Karpas-422 (cell line): Measurements from ENCODE around the gene PKN3. TPM values are rescaled to one million over a fixed set of nuclear protein-coding genes. Genes with fewer than 3 reads are reported as not detected.

Experiments
- DNase-seq: peaks from one replicate; pipeline ENCODE4 v3.0.0-alpha.2; 2015
- H2AFZ ChIP-seq: fragments of 200-600 bp; sonication (generic); 2 replicates; pipeline ENCODE4 v1.6.1; 2014; ENCODE audit warnings: antibody characterized with exemption, low read length, mixed read lengths
- H3K27ac ChIP-seq: fragments of 200-600 bp; sonication (generic); 2 replicates; pipeline ENCODE4 v1.5.1; 2014; ENCODE audit warnings: mild to moderate bottlenecking, low read length, moderate library complexity
- H3K27me3 ChIP-seq: fragments of 200-600 bp; sonication (generic); 2 replicates; pipeline ENCODE4 v1.6.1; 2014; ENCODE audit warnings: low read length, mixed read lengths
- H3K36me3 ChIP-seq: fragments of 200-600 bp; sonication (generic); 2 replicates; pipeline ENCODE4 v1.6.1; 2014; ENCODE audit warnings: low read length, mixed read lengths; ENCODE audit not compliant: insufficient read depth
- H3K4me1 ChIP-seq: fragments of 200-600 bp; sonication (generic); 2 replicates; pipeline ENCODE4 v1.6.1; 2014; ENCODE audit warnings: mild to moderate bottlenecking, low read length, mixed read lengths
- H3K4me2 ChIP-seq: fragments of 200-600 bp; sonication (generic); 2 replicates; pipeline ENCODE4 v1.6.1; 2014; ENCODE audit warnings: low read length, low read depth, mild to moderate bottlenecking; ENCODE audit not compliant: poor library complexity, severe bottlenecking
- H3K4me3 ChIP-seq: fragments of 200-600 bp; sonication (generic); 2 replicates; pipeline ENCODE4 v1.5.1; 2014; ENCODE audit warnings: mild to moderate bottlenecking, antibody characterized with exemption, low read length, mixed read lengths
- H3K79me2 ChIP-seq: fragments of 200-600 bp; sonication (generic); 2 replicates; pipeline ENCODE4 v1.6.1; 2014; ENCODE audit warnings: mild to moderate bottlenecking, low read length, mixed read lengths
- H3K9ac ChIP-seq: fragments of 200-600 bp; sonication (generic); 2 replicates; pipeline ENCODE4 v1.6.0; 2014; ENCODE audit warnings: low read length
- H3K9me2 ChIP-seq: fragments of 200-600 bp; sonication (generic), shearing (Covaris generic); replicated peaks from 2 replicates; pipeline ENCODE4 v1.6.0; 2014; ENCODE audit warnings: mild to moderate bottlenecking, low read length, moderate library complexity; ENCODE audit not compliant: insufficient read depth
- H3K9me3 ChIP-seq: fragments of 300-700, 200-600 bp; sonication (generic); 2 replicates; pipeline ENCODE4 v1.6.1; 2014; ENCODE audit warnings: low read length, mixed read lengths
- H4K20me1 ChIP-seq: fragments of 200-600 bp; sonication (generic); 2 replicates; pipeline ENCODE4 v1.6.1; 2014; ENCODE audit warnings: mild to moderate bottlenecking, antibody characterized with exemption, low read length, low read depth; ENCODE audit not compliant: insufficient read depth
- total RNA-seq: library from RNA; depleted of rRNA; stranded (reverse); fragments of >200 nt; shearing (Covaris generic); gene quantifications from 2 replicates; pipeline ENCODE4 v1.2.3, GENCODE V29; 2014; ENCODE audit warnings: low replicate concordance

PKN3 gene
- total RNA-seq, 1 experiment from 2014 or later = not detected

GRCh38 chr9:128723352-128723865, 21.1 kb downstream of the PKN3 start:
- Histone ChIP-seq H3K4me3 (peak overlapping the region; percentile 98), H3K9ac (peak overlapping the region; percentile 97), H2AFZ (peak overlapping the region; percentile 71; the same call in 1 of the 2 replicates), H3K79me2 (peaks cover 16% of the 10 kb centered on the region), H3K9me2 (no peaks in the 10 kb centered on the region), H3K36me3 (no peaks in the 10 kb centered on the region), H3K4me1 (peaks cover 21% of the 10 kb centered on the region), H3K9me3 (no peaks in the 10 kb centered on the region), H4K20me1 (no peaks in the 10 kb centered on the region), H3K27ac (peak overlapping the region; percentile 28; the same call in 1 of the 2 replicates), H3K4me2 (peak overlapping the region; percentile 98), H3K27me3 (no peaks in the 10 kb centered on the region)
- DNase-seq = no peak

- Histone ChIP-seq H3K27ac (peak within 1 kb of the TSS; percentile 28; the same call in 1 of the 2 replicates), H4K20me1 (no peaks in the 10 kb centered on the region), H2AFZ (peak within 1 kb of the TSS; percentile 71; the same call in 1 of the 2 replicates), H3K27me3 (no peaks in the 10 kb centered on the region), H3K36me3 (no peaks in the 10 kb centered on the region), H3K79me2 (peaks cover 16% of the 10 kb centered on the region), H3K4me1 (peaks cover 21% of the 10 kb centered on the region), H3K9ac (peak within 1 kb of the TSS; percentile 97), H3K9me3 (no peaks in the 10 kb centered on the region), H3K9me2 (no peaks in the 10 kb centered on the region), H3K4me2 (peak within 1 kb of the TSS; percentile 98), H3K4me3 (peak within 1 kb of the TSS; percentile 98)
- DNase-seq = peak; percentile 100
Observed at GRCh38 chr9:128723866-128724743, 21.8 kb downstream of the PKN3 start, which contains the start of gene ZDHHC12. Gene ZDHHC12, minus strand, starts transcription at chr9:128724127. Its CDS starts 34 bp downstream, at chr9:128724093.

- no peak overlapping the region for H3K27ac ChIP-seq
- H4K20me1 ChIP-seq = no peaks in the 10 kb centered on the region
- peaks cover 21% of the 10 kb centered on the region for H3K4me1 ChIP-seq
- H3K9me3 ChIP-seq = no peaks in the 10 kb centered on the region
- peak overlapping the region; percentile 66 for H3K9ac ChIP-seq
- H2AFZ ChIP-seq = peak overlapping the region; percentile 19; the same call in 1 of the 2 replicates
- peaks cover 16% of the 10 kb centered on the region for H3K79me2 ChIP-seq
- peak overlapping the region; percentile 67 for H3K4me3 ChIP-seq
- H3K27me3 ChIP-seq = no peaks in the 10 kb centered on the region
- no peaks in the 10 kb centered on the region for H3K36me3 ChIP-seq
- H3K9me2 ChIP-seq = no peaks in the 10 kb centered on the region
- H3K4me2 ChIP-seq = peak overlapping the region; percentile 78
- DNase-seq = peak; percentile 65
Observed at GRCh38 chr9:128724744-128725211, 22.5 kb downstream of the PKN3 start.

GRCh38 chr9:128727640-128728248, 25.4 kb downstream of the PKN3 start:
- no peaks in the 10 kb centered on the region for H4K20me1 ChIP-seq
- H3K9me3 ChIP-seq = no peaks in the 10 kb centered on the region
- H3K4me3 ChIP-seq = no peak overlapping the region
- no peaks in the 10 kb centered on the region for H3K27me3 ChIP-seq
- H3K79me2 ChIP-seq = peaks cover 11% of the 10 kb centered on the region
- no peak overlapping the region for H3K4me2 ChIP-seq
- no peak overlapping the region for H3K27ac ChIP-seq
- H2AFZ ChIP-seq = no peak overlapping the region
- no peaks in the 10 kb centered on the region for H3K36me3 ChIP-seq
- H3K9ac ChIP-seq = no peak overlapping the region
- no peak for DNase-seq
- H3K9me2 ChIP-seq = no peaks in the 10 kb centered on the region
- H3K4me1 ChIP-seq = peaks cover 16% of the 10 kb centered on the region

- H3K9me3 ChIP-seq = no peaks in the 10 kb centered on the region
- H3K4me3 ChIP-seq = no peak overlapping the region
- no peaks in the 10 kb centered on the region for H3K9me2 ChIP-seq
- no peaks in the 10 kb centered on the region for H4K20me1 ChIP-seq
- H3K9ac ChIP-seq = no peak overlapping the region
- no peaks in the 10 kb centered on the region for H3K36me3 ChIP-seq
- peaks cover 10% of the 10 kb centered on the region for H3K4me1 ChIP-seq
- H3K4me2 ChIP-seq = no peak overlapping the region
- H3K27me3 ChIP-seq = no peaks in the 10 kb centered on the region
- no peak for DNase-seq
- H3K79me2 ChIP-seq = peaks cover 6% of the 10 kb centered on the region
- H2AFZ ChIP-seq = no peak overlapping the region
- H3K27ac ChIP-seq = no peak overlapping the region
Observed at GRCh38 chr9:128728298-128728697, 26.0 kb downstream of the PKN3 start.

GRCh38 chr9:128729302-128729701, 27.0 kb downstream of the PKN3 start:
- no peaks in the 10 kb centered on the region for H3K27me3 ChIP-seq
- H3K4me1 ChIP-seq = peaks cover 9% of the 10 kb centered on the region
- no peaks in the 10 kb centered on the region for H3K9me3 ChIP-seq
- H3K9me2 ChIP-seq = no peaks in the 10 kb centered on the region
- H3K36me3 ChIP-seq = no peaks in the 10 kb centered on the region
- no peak overlapping the region for H3K4me2 ChIP-seq
- H3K79me2 ChIP-seq = no peaks in the 10 kb centered on the region
- no peak for DNase-seq
- H3K4me3 ChIP-seq = no peak overlapping the region
- H3K27ac ChIP-seq = no peak overlapping the region
- H4K20me1 ChIP-seq = no peaks in the 10 kb centered on the region
- H2AFZ ChIP-seq = no peak overlapping the region
- H3K9ac ChIP-seq = no peak overlapping the region

GRCh38 chr9:128729766-128730517, 27.6 kb downstream of the PKN3 start:
- Histone ChIP-seq H3K27me3 (no peaks in the 10 kb centered on the region), H3K9me2 (no peaks in the 10 kb centered on the region), H3K27ac (no peak overlapping the region), H4K20me1 (no peaks in the 10 kb centered on the region), H3K9me3 (no peaks in the 10 kb centered on the region), H3K9ac (no peak overlapping the region), H2AFZ (no peak overlapping the region), H3K36me3 (no peaks in the 10 kb centered on the region), H3K4me3 (no peak overlapping the region), H3K4me2 (no peak overlapping the region), H3K4me1 (peaks cover 3% of the 10 kb centered on the region), H3K79me2 (no peaks in the 10 kb centered on the region)
- no peak for DNase-seq
